ENCODE measurements around the gene ZBTB46.
A peak's percentile ranks its signal among the peaks of the same experiment; 100 is the strongest.
"Not testable (repeated sequence)": the region's sequence is repeated elsewhere in the genome, so short reads cannot be mapped to it uniquely, and the experiment has no call there.

The ZBTB46 gene

DNA sequence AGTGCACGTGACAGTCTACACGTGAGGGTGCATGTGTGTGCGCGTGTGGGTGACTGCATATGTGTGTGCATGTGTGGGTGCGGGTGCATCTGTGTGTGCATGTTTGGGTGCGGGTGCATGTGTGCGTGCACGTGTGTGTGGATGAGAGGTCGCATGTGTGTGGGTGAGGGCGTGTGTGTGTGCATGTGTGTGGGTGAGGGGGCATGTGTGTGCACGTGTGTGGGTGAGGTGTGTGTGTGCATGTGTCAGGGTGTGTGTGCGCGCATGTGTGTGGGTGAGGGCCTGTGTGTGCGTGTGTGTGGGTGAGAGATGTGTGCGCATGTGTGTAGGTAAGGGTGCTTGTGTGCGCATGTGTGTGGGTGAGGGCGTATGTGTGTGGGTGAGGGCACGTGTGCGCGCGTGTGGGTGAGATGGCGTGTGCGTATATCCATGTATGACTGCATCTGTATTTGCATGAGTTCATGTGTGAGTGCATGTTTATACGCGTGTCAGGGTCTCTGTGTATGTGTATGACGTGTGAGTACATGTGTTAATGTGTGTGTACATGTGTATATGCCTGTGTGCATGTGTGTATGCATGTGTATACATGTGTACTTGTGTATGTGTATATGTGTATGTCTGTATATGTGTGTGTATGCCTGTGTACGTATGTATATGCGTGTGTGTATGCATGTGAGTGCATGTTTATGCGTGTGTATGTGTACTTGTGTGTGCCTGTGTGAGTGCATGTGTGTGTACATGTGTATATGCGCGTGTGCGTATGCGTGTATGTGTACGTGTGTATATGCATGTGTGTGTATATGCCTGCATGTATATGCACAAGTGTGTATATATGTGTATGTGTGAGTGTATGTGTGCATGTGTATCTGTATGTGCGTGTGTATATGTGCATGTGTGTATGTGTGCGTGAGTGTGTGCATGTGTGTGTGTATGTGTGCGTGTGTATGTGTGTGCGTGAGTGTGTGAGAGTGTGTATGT, 98.7 kb downstream of the ZBTB46 start:
- no peak overlapping the region for H3K4me3 ChIP-seq (ENCODE audit: low read depth, low read length)
- no peak for DNase-seq (ENCODE audit: low read depth)

GRCh38 chr20:63731410-63731809, 99.7 kb downstream of the ZBTB46 start:
- DNase-seq (ENCODE audit: low read depth), result no peak
- H3K4me3 ChIP-seq (ENCODE audit: low read depth, low read length), result no peak overlapping the region

DNA sequence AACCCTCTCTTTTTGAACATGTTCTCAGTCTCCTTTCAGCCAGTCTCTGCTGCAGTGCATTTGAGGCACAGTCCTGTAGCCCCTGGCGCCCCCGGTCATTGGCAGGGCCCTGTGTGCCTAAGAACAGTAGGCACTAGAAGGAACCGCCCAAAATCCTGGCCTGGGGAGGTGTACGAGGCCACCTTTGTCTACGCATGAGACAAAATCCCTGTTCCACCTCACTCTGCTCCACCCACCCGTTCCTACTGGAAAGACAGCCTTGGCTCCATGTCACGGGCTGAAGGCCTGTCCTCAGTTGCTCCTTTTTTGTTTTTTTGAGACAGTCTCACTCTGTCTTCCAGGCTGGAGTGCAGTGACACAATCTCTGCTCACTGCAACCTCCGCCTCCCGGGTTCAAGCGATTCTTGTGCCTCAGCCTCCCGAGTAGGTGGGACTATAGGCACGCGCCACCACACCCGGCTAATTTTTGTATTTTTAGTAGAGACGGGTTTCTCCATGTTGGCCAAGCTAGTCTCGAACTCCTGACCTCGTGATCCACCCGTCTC, 100.8 kb downstream of the ZBTB46 start:
- not testable (repeated sequence) for H3K4me3 ChIP-seq (ENCODE audit: low read depth, low read length)

DNA sequence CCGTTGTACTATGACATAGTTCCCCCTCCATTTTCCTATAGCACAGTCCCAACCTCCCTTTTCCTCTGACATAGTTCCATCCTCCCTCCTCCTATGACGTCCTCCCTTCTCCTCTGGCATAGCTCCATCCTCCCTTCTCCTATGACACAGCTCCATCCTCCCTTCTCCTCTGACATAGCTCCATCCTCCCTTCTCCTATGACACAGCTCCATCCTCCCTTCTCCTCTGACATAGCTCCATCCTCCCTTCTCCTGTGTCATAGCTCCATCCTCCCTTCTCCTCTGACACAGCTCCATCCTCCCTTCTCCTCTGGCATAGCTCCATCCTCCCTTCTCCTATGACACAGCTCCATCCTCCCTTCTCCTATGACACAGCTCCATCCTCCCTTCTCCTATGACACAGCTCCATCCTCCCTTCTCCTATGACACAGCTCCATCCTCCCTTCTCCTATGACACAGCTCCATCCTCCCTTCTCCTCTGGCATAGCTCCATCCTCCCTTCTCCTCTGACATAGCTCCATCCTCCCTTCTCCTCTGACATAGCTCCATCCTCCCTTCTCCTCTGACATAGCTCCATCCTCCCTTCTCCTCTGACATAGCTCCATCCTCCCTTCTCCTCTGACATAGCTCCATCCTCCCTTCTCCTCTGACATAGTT, 108.0 kb downstream of the ZBTB46 start:
- H3K4me3 ChIP-seq (ENCODE audit: low read depth, low read length); DNase-seq (ENCODE audit: low read depth): not testable (repeated sequence)

More for the DNA sequence above, 100.8 kb downstream of the ZBTB46 start:
- not testable (repeated sequence) for DNase-seq (ENCODE audit: low read depth)

DNA sequence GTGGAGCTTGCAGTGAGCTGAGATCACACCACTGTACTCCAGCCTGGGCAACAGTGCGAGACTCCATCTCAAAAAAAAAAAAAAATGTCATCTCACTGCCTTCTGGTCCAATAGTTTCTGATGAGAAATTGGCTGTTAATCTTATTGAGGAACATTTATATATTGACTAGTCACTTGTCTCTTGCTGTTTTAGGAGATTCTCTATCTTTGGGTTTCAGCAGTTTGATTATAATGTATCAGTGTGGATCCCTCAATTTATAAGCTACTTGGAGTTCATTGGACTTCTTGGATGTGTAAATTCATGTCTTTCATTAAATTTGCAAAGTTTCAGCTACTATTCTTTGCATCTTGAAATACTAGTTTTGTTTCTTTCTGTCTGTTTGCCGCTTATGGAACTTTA, 112.1 kb downstream of the ZBTB46 start:
- DNase-seq (ENCODE audit: low read depth), result no peak

GRCh38 chr20:63714858-63715257, 116.2 kb downstream of the ZBTB46 start:
- no peak overlapping the region for H3K4me3 ChIP-seq (ENCODE audit: low read depth, low read length)
- DNase-seq (ENCODE audit: low read depth), result no peak

More for the DNA sequence above, 112.1 kb downstream of the ZBTB46 start:
- H3K4me3 ChIP-seq (ENCODE audit: low read depth, low read length), result no peak overlapping the region

- DNase-seq (ENCODE audit: low read depth), result no peak
- H3K4me3 ChIP-seq (ENCODE audit: low read depth, low read length), result no peak overlapping the region
Measured at GRCh38 chr20:63712191-63712590, 118.9 kb downstream of the ZBTB46 start.

DNA sequence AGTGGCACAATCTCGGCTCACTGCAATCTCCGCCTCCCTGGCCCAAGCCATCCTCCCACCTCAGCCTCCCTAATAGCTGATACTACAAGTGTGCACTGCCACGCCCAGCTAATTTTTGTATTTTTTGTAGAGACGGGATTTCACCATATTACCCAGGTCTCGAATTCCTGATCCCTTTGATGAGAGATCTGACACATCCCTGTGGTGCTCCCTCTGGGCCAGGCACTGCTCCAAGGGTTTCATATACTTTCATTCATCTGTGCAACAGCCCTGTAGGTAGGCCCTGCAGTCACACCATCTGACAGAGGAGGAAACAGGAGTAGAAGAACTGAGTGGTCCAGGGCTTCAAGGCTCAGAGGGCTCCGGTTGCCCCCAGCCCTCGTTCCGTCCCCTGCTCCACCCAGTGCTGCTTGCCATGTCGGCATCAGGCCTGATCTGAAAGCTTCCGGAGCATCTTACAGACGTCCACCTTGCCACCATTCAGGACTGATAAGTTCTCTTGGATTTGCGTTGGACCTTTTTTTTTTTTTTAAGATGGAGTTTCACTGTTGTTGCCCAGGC, 119.9 kb downstream of the ZBTB46 start:
- no peak for DNase-seq (ENCODE audit: low read depth)
- H3K4me3 ChIP-seq (ENCODE audit: low read depth, low read length), result no peak overlapping the region

DNA sequence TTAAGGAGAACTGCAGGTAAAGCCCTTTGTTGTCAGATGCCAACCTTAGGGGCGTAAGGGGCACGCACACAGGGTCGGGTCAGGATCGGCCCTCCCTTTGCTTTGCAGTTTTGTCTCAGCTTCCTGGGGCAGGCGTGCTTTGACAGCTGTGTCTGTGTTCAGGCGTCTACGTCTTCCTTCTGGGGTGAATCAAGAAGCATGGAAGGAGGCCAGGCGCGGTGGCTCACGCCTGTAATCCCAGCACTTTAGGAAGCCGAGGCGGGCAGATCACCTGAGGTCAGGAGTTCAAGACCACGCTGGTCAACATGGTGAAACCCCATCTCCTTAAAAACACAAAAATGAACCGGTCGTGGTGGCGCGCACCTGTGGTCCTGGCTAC, 121.9 kb downstream of the ZBTB46 start:
- H3K4me3 ChIP-seq (ENCODE audit: low read depth, low read length), result peak overlapping the region; percentile 85

GRCh38 chr20:63708301-63709148, 122.5 kb downstream of the ZBTB46 start:
- peak overlapping the region; percentile 85 for H3K4me3 ChIP-seq (ENCODE audit: low read depth, low read length)
- DNase-seq (ENCODE audit: low read depth), result no peak

More for the DNA sequence above, 121.9 kb downstream of the ZBTB46 start:
- no peak for DNase-seq (ENCODE audit: low read depth)

DNA sequence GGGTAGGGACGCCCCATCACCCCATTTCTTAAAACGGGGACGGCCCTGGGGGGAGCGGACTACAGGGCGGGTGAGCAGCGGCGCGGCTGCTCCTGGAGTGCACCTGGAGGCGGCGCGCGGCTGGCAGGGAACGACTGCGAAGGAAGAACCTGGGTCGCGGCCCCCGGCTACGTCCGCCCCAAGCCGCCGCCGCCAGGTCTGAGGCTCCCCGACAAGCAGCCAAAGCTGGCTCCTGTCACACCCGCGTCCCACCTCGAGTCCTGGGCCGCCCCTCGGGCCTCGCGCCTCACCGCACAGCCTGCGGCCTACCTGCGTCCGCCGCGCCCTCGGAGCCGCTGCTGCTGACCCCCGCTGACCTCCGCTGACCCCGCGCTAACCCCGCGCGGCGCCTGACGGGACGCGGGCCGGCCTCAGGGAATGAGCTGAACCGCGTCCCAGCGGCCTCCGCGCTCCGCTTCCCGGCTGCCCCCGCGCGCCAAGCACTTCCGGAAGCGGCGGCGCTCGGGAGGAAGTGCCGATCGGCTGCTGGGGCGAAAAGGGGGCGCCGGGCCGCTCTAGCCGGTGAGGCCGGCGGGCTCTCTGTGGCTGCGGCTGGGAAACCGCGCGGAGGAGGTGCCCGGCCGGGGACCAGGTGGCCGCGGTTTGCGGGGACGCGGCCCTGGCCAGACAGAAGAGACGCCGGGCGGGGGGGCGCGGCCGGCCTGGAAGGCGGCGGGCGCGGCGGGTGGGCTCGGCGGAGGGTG, 123.3 kb downstream of the ZBTB46 start, which contains the start of the genes ARFRP1 and ZGPAT:
Gene ARFRP1, minus strand, starts transcription at position 419 of the 743 bp plus-strand sequence. CDS start 885 bp downstream, outside the sequence.
Gene ZGPAT, plus strand, starts transcription at position 482 of the 743 bp plus-strand sequence. CDS start 542 bp downstream, outside the sequence.
- peak within 1 kb of the TSS; percentile 85 for H3K4me3 ChIP-seq (ENCODE audit: low read depth, low read length)
- DNase-seq (ENCODE audit: low read depth), result no peak

- no peak for DNase-seq (ENCODE audit: low read depth)
- H3K4me3 ChIP-seq (ENCODE audit: low read depth, low read length), result peak overlapping the region; percentile 85
Measured at GRCh38 chr20:63706852-63707557, 124.1 kb downstream of the ZBTB46 start.

- no peak for DNase-seq (ENCODE audit: low read depth)
- peak overlapping the region; percentile 85 for H3K4me3 ChIP-seq (ENCODE audit: low read depth, low read length)
Measured at GRCh38 chr20:63706027-63706695, 124.9 kb downstream of the ZBTB46 start.

DNA sequence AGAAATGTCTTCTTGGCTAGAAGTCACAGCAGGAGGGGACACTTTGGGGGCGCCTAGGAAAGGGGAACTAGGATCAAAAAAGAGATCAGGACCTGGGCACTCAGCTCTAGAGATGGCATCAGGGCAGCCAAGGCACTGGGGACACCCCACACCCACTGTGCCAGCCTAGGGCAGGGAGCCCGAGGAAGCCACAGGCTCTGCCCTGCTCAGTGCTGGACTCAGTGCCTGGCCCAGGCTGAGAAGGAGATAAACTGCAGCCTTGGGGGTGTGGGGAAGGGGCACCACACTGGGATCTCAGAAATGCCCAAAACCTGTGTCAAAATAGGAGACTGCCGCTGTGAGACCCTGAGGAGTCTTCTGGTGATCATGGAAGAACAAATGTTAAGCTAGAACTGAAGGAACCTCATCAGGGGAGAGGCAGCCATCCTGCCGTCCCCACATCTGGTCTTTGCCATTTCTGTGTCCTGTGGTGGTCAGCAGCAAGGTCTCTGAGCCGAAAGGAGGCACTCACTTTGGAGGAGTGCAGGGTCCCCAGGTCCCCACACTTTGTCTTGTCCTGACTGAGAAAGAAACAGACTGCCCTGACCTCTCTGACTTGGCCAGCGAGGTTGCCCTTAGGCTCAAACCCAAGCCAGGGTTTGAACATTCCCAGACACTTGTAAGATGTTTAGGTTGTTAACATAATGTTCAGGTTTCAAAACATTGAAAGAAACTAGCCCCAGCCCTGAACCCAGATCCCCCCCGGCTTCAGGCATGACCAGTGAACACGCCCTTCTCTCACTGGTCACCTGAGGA, 125.6 kb downstream of the ZBTB46 start:
- DNase-seq (ENCODE audit: low read depth), result no peak
- no peak overlapping the region for H3K4me3 ChIP-seq (ENCODE audit: low read depth, low read length)

GRCh38 chr20:63704749-63705117, 126.3 kb downstream of the ZBTB46 start:
- no peak for DNase-seq (ENCODE audit: low read depth)
- no peak overlapping the region for H3K4me3 ChIP-seq (ENCODE audit: low read depth, low read length)

- H3K4me3 ChIP-seq (ENCODE audit: low read depth, low read length), result no peak overlapping the region
- DNase-seq (ENCODE audit: low read depth), result no peak
Measured at GRCh38 chr20:63703976-63704748, 126.9 kb downstream of the ZBTB46 start.

Data from skeletal muscle cell (primary cell).